Liver (tissue), 9 donors: ENCODE data around the gene PPFIA4. TPM values are rescaled to one million over a fixed set of nuclear protein-coding genes. Genes with fewer than 3 reads are reported as not detected.

ENCODE experiments used
- DNase-seq: peaks from one replicate; pipeline ENCODE4 v3.0.0-alpha.2; 2017; ENCODE audit warnings: low spot score
- H3K27ac ChIP-seq, 2 donors: one replicate each; pipeline ENCODE4 v1.7.0; 2013; ENCODE audit warnings: inconsistent platforms in 2 of 2, low read length in 2 of 2, control low read depth in 1 of 2, low read depth in 1 of 2, mild to moderate bottlenecking in 1 of 2
- H3K27me3 ChIP-seq, 4 donors: one replicate each; pipeline versions ENCODE4 v1.6.1 to v1.7.0; 2013; ENCODE audit warnings: low read length in 3 of 4, inconsistent platforms in 1 of 4, mild to moderate bottlenecking in 1 of 4, moderate library complexity in 1 of 4; ENCODE audit not compliant: control insufficient read depth in 4 of 4, insufficient read depth in 4 of 4
- H3K36me3 ChIP-seq, 4 donors: one replicate each; pipeline versions ENCODE4 v1.6.1 to v1.7.0; 2013; ENCODE audit warnings: low read length in 3 of 4, mild to moderate bottlenecking in 3 of 4, low read depth in 1 of 4, moderate library complexity in 1 of 4; ENCODE audit not compliant: control insufficient read depth in 4 of 4, insufficient read depth in 3 of 4
- H3K4me1 ChIP-seq, 4 donors: one replicate each; pipeline versions ENCODE4 v1.6.1 to v1.7.0; 2013; ENCODE audit warnings: low read length in 3 of 4, mild to moderate bottlenecking in 3 of 4, moderate library complexity in 1 of 4; ENCODE audit not compliant: control insufficient read depth in 4 of 4, insufficient read depth in 4 of 4
- H3K4me3 ChIP-seq, 3 donors: one replicate each; pipeline versions ENCODE4 v1.6.1 to v1.7.0; 2013; ENCODE audit warnings: low read length in 3 of 3, control low read depth in 1 of 3, low read depth in 1 of 3, mild to moderate bottlenecking in 1 of 3
- H3K9ac ChIP-seq, 2 donors: one replicate each; pipeline ENCODE4 v1.7.0; 2013; ENCODE audit warnings: low read length in 2 of 2, mild to moderate bottlenecking in 2 of 2, moderate library complexity in 2 of 2, control low read depth in 1 of 2, low read depth in 1 of 2
- H3K9me3 ChIP-seq, 4 donors: one replicate each; pipeline versions ENCODE4 v1.6.1 to v1.7.0; 2013; ENCODE audit warnings: low read length in 3 of 4; ENCODE audit not compliant: control insufficient read depth in 4 of 4
- EGR1 ChIP-seq, 2 donors: IDR thresholded peaks; 2 replicates each; pipeline ENCODE4 v1.6.1; 2016 to 2018; ENCODE audit warnings: antibody characterized with exemption in 2 of 2, low read depth in 2 of 2
- FOXA1 ChIP-seq: IDR thresholded peaks from 2 replicates; pipeline ENCODE4 v1.6.1; 2016; ENCODE audit warnings: antibody characterized with exemption
- GABPA ChIP-seq, 2 donors: IDR thresholded peaks in 1 of 2; conservative IDR thresholded peaks in 1 of 2; 2 replicates each; pipeline ENCODE4 v1.6.1; 2016; ENCODE audit warnings: antibody characterized with exemption in 2 of 2, mild to moderate bottlenecking in 1 of 2, moderate library complexity in 1 of 2
- HNF4A ChIP-seq, 2 donors: conservative IDR thresholded peaks; 2 replicates each; pipeline ENCODE4 v1.6.1; 2016; ENCODE audit warnings: antibody characterized with exemption in 2 of 2, mild to moderate bottlenecking in 2 of 2
- JUND ChIP-seq, 2 donors: IDR thresholded peaks; 2 replicates each; pipeline ENCODE4 v1.6.1; 2016; ENCODE audit warnings: antibody characterized with exemption in 2 of 2
- NR2F2 ChIP-seq: IDR thresholded peaks from 2 replicates; pipeline ENCODE4 v1.6.1; 2016; ENCODE audit warnings: antibody characterized with exemption
- RAD21 ChIP-seq, 2 donors: IDR thresholded peaks; 2 replicates each; pipeline ENCODE4 v1.6.1; 2016; ENCODE audit warnings: antibody characterized with exemption in 2 of 2, mild to moderate bottlenecking in 2 of 2
- RXRA ChIP-seq, 2 donors: IDR thresholded peaks; 2 replicates each; pipeline ENCODE4 v1.6.1; 2017 to 2018; ENCODE audit warnings: antibody characterized with exemption in 2 of 2, mild to moderate bottlenecking in 1 of 2
- SP1 ChIP-seq: IDR thresholded peaks from 2 replicates; pipeline ENCODE4 v1.6.1; 2018; ENCODE audit warnings: antibody characterized with exemption, mild to moderate bottlenecking
- TAF1 ChIP-seq: conservative IDR thresholded peaks from 2 replicates; pipeline ENCODE4 v1.6.1; 2016; ENCODE audit warnings: antibody characterized with exemption, mild to moderate bottlenecking
- YY1 ChIP-seq: IDR thresholded peaks from 2 replicates; pipeline ENCODE4 v1.6.1; 2016; ENCODE audit warnings: antibody characterized with exemption, mild to moderate bottlenecking
- WGBS: extraction: QIAGEN DNeasy Blood & Tissue Kit; methylation state at CpG from one replicate; pipeline ENCODE4 v1.1.7; 2013; 5-methylcytosine and 5-hydroxymethylcytosine counted together
- polyA plus RNA-seq, 2 donors: library from polyadenylated mRNA; stranded (reverse) in 1 of 2; unstranded in 1 of 2; fragments of 200-250 nt in 1 of 2; fragments of >200 nt in 1 of 2; fragmentation: Nextera tagmentation in 1 of 2; extraction: Ambion mirVana in 1 of 2; gene quantifications; one replicate each; pipeline versions ENCODE4 v1.2.1 to v1.2.3, GENCODE V29; 2013 to 2015
- total RNA-seq, 2 donors: library from RNA; depleted of rRNA; stranded (reverse); fragments of >200 nt; gene quantifications; one replicate each; pipeline ENCODE4 v1.2.3, GENCODE V29; 2014
- TF ChIP-seq, protein P1 (sequence below): fragments of 150-350 bp; IDR thresholded peaks from 2 replicates; pipeline ENCODE4 v1.5.1; 2017; ENCODE audit warnings: improper control_type of control experiment, low read depth, low read length; ENCODE audit not compliant: missing input control
- TF ChIP-seq, protein P2 (sequence below): IDR thresholded peaks from 2 replicates; pipeline ENCODE4 v1.6.1; 2016; ENCODE audit warnings: antibody characterized with exemption
- TF ChIP-seq, protein P3 (sequence below): IDR thresholded peaks from 2 replicates; pipeline ENCODE4 v1.6.1; 2016; ENCODE audit warnings: antibody characterized with exemption
- TF ChIP-seq, protein P4 (sequence below): IDR thresholded peaks from 2 replicates; pipeline ENCODE4 v1.6.1; 2016; ENCODE audit warnings: antibody characterized with exemption
- donor health status: healthy.
- donor health status: healthy.
- donor health status: healthy.
- donor health status: healthy.
- donor health status: healthy.

Gene PPFIA4
- total and polyA plus RNA-seq, 4 donors: 0.07 to 0.33 (median 0.15) TPM

GRCh38 chr1:203128431-203128715 lies 102.1 kb downstream of the PPFIA4 start:
- TF ChIP-seq, protein P1, sequence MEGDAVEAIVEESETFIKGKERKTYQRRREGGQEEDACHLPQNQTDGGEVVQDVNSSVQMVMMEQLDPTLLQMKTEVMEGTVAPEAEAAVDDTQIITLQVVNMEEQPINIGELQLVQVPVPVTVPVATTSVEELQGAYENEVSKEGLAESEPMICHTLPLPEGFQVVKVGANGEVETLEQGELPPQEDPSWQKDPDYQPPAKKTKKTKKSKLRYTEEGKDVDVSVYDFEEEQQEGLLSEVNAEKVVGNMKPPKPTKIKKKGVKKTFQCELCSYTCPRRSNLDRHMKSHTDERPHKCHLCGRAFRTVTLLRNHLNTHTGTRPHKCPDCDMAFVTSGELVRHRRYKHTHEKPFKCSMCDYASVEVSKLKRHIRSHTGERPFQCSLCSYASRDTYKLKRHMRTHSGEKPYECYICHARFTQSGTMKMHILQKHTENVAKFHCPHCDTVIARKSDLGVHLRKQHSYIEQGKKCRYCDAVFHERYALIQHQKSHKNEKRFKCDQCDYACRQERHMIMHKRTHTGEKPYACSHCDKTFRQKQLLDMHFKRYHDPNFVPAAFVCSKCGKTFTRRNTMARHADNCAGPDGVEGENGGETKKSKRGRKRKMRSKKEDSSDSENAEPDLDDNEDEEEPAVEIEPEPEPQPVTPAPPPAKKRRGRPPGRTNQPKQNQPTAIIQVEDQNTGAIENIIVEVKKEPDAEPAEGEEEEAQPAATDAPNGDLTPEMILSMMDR: no peak
- TF ChIP-seq TAF1 (no peak), FOXA1 (no peak), GABPA (IDR thresholded peaks at IDR 0.05 in 1 of 2, conservative IDR thresholded peaks at IDR 0.05 in 1 of 2) (no peak), YY1 (no peak), HNF4A (conservative IDR thresholded peaks at IDR 0.05) (no peak), SP1 (no peak), EGR1 (IDR thresholded peaks at IDR 0.05; ENCODE audit: low read depth in 2 of 2) (no peak), RAD21 (IDR thresholded peaks at IDR 0.05) (no peak), NR2F2 (no peak), JUND (IDR thresholded peaks at IDR 0.05) (no peak), RXRA (IDR thresholded peaks at IDR 0.05) (no peak)
- TF ChIP-seq, protein P2, sequence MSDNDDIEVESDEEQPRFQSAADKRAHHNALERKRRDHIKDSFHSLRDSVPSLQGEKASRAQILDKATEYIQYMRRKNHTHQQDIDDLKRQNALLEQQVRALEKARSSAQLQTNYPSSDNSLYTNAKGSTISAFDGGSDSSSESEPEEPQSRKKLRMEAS: no peak
- TF ChIP-seq, protein P3, sequence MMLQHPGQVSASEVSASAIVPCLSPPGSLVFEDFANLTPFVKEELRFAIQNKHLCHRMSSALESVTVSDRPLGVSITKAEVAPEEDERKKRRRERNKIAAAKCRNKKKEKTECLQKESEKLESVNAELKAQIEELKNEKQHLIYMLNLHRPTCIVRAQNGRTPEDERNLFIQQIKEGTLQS: no peak
- TF ChIP-seq, protein P4, sequence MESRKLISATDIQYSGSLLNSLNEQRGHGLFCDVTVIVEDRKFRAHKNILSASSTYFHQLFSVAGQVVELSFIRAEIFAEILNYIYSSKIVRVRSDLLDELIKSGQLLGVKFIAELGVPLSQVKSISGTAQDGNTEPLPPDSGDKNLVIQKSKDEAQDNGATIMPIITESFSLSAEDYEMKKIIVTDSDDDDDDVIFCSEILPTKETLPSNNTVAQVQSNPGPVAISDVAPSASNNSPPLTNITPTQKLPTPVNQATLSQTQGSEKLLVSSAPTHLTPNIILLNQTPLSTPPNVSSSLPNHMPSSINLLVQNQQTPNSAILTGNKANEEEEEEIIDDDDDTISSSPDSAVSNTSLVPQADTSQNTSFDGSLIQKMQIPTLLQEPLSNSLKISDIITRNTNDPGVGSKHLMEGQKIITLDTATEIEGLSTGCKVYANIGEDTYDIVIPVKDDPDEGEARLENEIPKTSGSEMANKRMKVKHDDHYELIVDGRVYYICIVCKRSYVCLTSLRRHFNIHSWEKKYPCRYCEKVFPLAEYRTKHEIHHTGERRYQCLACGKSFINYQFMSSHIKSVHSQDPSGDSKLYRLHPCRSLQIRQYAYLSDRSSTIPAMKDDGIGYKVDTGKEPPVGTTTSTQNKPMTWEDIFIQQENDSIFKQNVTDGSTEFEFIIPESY: no peak
- Histone ChIP-seq H3K27ac (no peak overlapping the region), H3K9ac (no peak overlapping the region), H3K36me3 (no peaks in the 10 kb centered on the region), H3K4me3 (peak overlapping the region in 1 of 3 donors; percentile 8), H3K4me1 (peaks cover 5 to 28% (median 9%) of the 10 kb centered on the region in 4 donors), H3K9me3 (no peaks in the 10 kb centered on the region), H3K27me3 (no peaks in the 10 kb centered on the region)
- DNase-seq: no peak
- 22% methylated on average over 7 of the region's 7 CpGs for WGBS

Other genes starting within 250 kb of the PPFIA4 start
- gene KDM5B, start 218.1 kb upstream of the PPFIA4 start, total RNA-seq: 10 to 100 TPM; 19.6 to 33.7 TPM
- gene KDM5B, start 218.1 kb upstream of the PPFIA4 start, polyA plus RNA-seq: 10 to 100 TPM in 1 of 2 donors, 1 to 10 TPM in 1; 3.4 to 10.0 TPM
- gene PCAT6, start 215.5 kb upstream of the PPFIA4 start, total RNA-seq: not detected
- gene PCAT6, start 215.5 kb upstream of the PPFIA4 start, polyA plus RNA-seq: 1 to 10 TPM in 1 of 2 donors, under 1 TPM in 1; 0.23 to 1.2 TPM
- 1 to 10 TPM; 3.9 to 4.7 TPM for gene RABIF, start 137.3 kb upstream of the PPFIA4 start, total RNA-seq
- 1 to 10 TPM; 3.6 to 7.5 TPM for gene RABIF, start 137.3 kb upstream of the PPFIA4 start, polyA plus RNA-seq
- gene KLHL12, start 99.3 kb upstream of the PPFIA4 start, total RNA-seq: 10 to 100 TPM; 13.1 to 17.5 TPM
- 1 to 10 TPM; 7.2 to 7.8 TPM for gene KLHL12, start 99.3 kb upstream of the PPFIA4 start, polyA plus RNA-seq
- 100 to 1,000 TPM in 1 of 2 donors, 10 to 100 TPM in 1; 78.9 to 175 TPM for gene ADIPOR1, start 68.2 kb upstream of the PPFIA4 start, total RNA-seq
- gene ADIPOR1, start 68.2 kb upstream of the PPFIA4 start, polyA plus RNA-seq: 10 to 100 TPM; 58.5 to 62.0 TPM
- gene CYB5R1, start 59.2 kb upstream of the PPFIA4 start, total RNA-seq: 10 to 100 TPM; 32.6 to 36.5 TPM
- 10 to 100 TPM; 29.4 to 33.7 TPM for gene CYB5R1, start 59.2 kb upstream of the PPFIA4 start, polyA plus RNA-seq
- gene TMEM183A, start 19.1 kb upstream of the PPFIA4 start, total RNA-seq: 10 to 100 TPM; 46.6 to 48.9 TPM
- 10 to 100 TPM; 21.0 to 24.3 TPM for gene TMEM183A, start 19.1 kb upstream of the PPFIA4 start, polyA plus RNA-seq
- gene MYOG, start 59.5 kb downstream of the PPFIA4 start, total RNA-seq: not detected
- gene MYOG, start 59.5 kb downstream of the PPFIA4 start, polyA plus RNA-seq: not detected
- 1 to 10 TPM in 1 of 2 donors, under 1 TPM in 1; 0.33 to 1.1 TPM for gene ADORA1, start 101.2 kb downstream of the PPFIA4 start, total RNA-seq
- gene ADORA1, start 101.2 kb downstream of the PPFIA4 start, polyA plus RNA-seq: under 1 TPM; 0.37 to 0.38 TPM
- gene MYBPH, start 149.3 kb downstream of the PPFIA4 start, total RNA-seq: under 1 TPM in 1 of 2 donors, not detected in 1; 0.09 TPM
- not detected for gene MYBPH, start 149.3 kb downstream of the PPFIA4 start, polyA plus RNA-seq
- 10 to 100 TPM in 1 of 2 donors, 1 to 10 TPM in 1; 5.0 to 26.7 TPM for gene CHI3L1, start 160.2 kb downstream of the PPFIA4 start, total RNA-seq
- 10 to 100 TPM in 1 of 2 donors, 1 to 10 TPM in 1; 5.2 to 34.7 TPM for gene CHI3L1, start 160.2 kb downstream of the PPFIA4 start, polyA plus RNA-seq
- gene CHIT1, start 203.2 kb downstream of the PPFIA4 start, total RNA-seq: under 1 TPM in 1 of 2 donors, not detected in 1; under 0.01 TPM
- under 1 TPM in 1 of 2 donors, not detected in 1; 0.07 TPM for gene CHIT1, start 203.2 kb downstream of the PPFIA4 start, polyA plus RNA-seq